Right renal pelvis (tissue), 4 donors: ENCODE data around the gene HK1. TPM values are rescaled to one million over a fixed set of nuclear protein-coding genes. Genes with fewer than 3 reads are reported as not detected.

Experiments used
- DNase-seq, 4 donors: peaks; one replicate each; pipeline ENCODE4 v3.0.0-alpha.2; 2013; ENCODE audit warnings: low read depth in 4 of 4, low spot score in 3 of 4, missing footprints in 1 of 4
- polyA plus RNA-seq, 4 donors: library from polyadenylated mRNA; unstranded; fragments of 120-200 nt; gene quantifications; one replicate each; pipeline ENCODE4 v1.2.1, GENCODE V29; 2013; ENCODE audit not compliant: insufficient read length in 4 of 4

The HK1 gene
- polyA plus RNA-seq, 4 donors: 50.0 to 58.0 (median 51.1) TPM

DNA sequence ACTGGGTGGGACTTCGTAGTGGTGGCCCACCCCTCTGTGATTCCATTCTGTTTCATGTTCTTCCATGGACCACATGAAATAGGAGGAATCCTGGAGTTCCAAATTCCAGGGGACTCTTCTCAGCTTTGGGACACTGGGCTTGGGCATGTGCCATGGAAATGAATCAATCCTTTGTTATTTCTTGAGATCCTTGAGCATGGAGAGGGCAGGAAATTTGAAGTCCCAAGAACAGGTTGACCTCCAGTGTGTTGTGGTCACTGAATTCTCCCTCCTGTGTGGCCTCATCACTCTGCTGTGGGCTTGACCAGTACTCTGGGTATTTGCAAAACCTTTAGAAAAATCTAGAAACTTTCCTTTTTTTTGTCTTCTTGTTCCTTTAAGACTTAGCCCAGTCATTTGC, 115.7 kb downstream of the HK1 start:
- DNase-seq: no peak

DNA sequence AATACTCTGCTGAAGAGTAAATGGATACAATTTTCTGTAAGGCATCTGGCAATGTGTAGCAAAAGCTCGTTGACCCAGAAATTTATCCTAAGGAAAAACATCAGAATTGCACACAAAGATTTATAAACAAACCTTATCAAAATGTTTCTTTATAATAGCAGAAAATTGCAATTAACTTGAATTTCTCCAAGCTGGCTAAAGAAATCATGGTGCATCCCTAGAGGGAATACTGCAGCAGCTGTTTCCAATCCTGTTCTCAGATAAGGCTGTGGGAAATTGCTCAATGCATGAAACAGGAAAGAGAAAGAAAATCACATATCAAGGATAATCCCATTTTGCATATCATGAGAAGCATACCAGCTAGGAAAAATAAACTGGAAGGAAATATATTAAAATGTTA, 119.7 kb downstream of the HK1 start:
- peak in 1 of 4 donors; percentile 48 for DNase-seq

DNA sequence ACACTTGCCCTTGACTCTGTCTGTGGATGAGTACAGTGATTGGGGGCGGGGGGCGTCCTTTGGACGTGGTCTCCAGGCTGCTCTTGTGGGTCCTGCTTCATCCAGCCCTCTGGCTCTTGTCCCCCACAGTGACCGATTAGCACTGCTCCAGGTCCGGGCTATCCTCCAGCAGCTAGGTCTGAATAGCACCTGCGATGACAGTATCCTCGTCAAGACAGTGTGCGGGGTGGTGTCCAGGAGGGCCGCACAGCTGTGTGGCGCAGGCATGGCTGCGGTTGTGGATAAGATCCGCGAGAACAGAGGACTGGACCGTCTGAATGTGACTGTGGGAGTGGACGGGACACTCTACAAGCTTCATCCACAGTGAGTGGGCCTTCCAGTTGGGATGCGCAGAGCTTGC, 120.2 kb downstream of the HK1 start:
- DNase-seq: no peak

DNA sequence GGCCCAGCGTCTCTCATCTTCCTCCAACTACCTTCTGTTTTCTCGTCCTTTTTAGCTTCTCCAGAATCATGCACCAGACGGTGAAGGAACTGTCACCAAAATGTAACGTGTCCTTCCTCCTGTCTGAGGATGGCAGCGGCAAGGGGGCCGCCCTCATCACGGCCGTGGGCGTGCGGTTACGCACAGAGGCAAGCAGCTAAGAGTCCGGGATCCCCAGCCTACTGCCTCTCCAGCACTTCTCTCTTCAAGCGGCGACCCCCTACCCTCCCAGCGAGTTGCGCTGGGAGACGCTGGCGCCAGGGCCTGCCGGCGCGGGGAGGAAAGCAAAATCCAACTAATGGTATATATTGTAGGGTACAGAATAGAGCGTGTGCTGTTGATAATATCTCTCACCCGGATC, 122.6 kb downstream of the HK1 start:
- no peak for DNase-seq

DNA sequence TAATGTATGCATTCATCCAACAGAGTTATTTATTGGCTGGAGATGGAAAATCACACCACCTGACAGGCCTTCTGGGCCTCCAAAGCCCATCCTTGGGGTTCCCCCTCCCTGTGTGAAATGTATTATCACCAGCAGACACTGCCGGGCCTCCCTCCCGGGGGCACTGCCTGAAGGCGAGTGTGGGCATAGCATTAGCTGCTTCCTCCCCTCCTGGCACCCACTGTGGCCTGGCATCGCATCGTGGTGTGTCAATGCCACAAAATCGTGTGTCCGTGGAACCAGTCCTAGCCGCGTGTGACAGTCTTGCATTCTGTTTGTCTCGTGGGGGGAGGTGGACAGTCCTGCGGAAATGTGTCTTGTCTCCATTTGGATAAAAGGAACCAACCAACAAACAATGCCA, 123.1 kb downstream of the HK1 start:
- DNase-seq: no peak

DNA sequence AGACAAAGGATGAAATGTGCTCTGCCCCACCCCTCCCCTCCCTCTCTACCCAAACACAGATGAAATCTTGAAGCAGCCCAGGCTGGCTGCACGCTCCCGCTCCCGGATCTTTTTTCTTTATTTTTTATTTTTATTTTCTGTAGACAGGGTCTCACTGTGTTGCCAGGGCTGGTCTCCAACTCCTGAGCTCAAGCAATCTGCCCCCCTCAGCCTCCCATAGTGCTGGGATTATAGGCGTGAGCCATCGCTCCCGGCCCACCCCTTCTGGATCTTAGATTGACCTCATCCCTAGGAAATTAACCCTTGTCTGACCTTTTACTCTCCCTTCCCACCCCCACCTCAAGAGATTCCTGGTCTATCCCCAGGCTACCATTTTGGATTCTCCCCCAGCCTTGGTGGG, 124.1 kb downstream of the HK1 start:
- no peak for DNase-seq

DNA sequence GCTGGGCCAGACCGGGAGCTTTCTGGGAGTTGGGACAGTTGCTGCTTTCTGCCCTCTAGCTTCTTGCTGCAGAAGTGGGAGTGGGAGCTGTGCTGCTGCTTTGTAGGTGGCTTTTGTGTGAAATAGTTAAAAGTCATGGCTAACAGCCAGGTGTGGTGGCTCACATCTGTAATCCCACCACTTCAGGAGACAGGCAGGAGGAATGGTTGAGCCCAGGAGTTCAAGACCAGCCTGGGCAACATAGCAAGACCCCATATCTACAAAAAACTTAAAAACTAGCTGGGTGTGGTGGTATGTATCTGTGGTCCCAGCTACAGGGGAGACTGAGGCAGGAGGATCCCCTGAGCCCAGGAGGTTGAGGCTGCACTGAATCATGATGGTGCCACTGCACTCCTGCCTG, 124.8 kb downstream of the HK1 start:
- DNase-seq: no peak

DNA sequence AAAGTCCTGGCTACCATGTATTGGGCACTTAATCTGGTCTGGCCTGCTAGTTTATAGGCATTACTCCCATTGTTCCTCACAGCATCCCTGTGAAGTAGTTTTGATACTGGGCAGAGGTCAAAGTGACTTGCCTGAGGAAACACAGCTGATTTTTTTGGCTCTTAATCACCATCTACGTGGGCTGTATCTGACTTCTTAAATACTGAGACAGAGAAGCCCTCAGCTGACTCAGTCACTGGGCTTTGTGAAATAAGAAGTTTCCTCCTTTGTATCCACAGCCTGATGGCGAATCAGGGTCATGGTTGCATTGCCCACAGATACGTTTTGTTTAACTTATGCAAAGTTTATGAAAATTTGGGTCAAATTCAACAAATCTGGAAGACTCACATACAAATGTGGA, 125.2 kb downstream of the HK1 start:
- no peak for DNase-seq

DNA sequence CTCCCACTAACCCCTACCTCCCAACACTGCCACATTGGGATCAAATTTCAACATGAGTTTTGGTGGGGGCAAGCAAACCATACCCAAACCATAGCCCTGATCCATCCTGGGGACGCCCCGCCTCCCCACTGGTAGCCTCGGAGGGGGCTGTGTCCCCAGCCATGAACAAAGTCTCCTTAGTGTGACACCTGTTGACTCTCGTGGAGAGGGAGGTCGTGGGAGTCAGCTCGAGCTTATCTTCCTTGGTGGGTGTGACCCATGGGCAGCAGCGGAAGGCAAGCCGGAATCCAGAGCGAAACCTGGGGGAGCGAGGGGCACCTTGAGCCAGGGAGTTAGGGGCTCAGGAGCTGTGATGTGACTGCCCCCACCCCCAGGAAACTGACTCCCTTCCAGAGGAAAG, 126.5 kb downstream of the HK1 start:
- DNase-seq: no peak

DNA sequence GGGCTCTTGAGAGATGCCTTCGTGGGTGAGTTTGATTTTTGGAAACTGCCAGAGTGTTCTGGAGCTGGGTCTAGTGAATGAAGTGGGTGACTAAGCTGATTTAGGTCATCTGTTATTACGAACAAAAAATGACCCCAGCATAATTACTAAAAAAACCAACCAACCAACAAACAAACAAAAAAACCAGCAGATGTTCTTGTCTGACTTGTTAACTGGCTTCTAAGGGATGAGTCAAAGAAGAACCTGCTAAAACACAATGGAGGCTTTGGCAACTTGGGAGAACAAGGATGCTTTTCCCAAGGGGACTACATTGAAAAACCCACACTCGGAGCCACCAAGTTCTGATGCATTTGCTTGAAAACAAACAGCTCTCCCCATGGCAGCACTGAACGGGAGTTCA, 126.9 kb downstream of the HK1 start:
- no peak for DNase-seq

DNA sequence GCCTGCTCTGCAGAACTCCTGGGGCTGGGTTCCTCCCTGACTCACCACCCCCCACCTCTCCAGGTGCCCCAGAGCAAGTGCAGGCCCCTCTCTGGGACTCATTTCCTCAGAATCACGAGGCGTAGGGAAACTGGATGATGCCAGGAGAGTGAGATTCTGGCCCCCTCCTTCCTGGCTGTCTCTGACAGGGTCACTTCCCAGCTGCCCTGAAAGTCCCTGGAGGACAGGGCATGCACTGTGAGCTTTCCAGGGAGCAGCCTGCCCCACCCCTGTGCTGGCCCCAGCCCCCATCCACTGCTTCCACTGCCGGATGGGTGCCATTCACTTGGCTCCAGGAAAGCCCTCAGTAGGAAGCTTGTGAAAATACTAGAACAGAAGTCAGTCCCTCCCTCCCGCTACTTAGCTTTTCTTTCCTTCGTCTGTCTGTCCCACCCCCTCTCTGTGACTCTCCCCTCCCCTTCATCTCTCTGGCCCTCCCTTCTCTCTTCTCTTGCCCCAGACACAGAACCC, 128.1 kb downstream of the HK1 start:
- no peak for DNase-seq

DNA sequence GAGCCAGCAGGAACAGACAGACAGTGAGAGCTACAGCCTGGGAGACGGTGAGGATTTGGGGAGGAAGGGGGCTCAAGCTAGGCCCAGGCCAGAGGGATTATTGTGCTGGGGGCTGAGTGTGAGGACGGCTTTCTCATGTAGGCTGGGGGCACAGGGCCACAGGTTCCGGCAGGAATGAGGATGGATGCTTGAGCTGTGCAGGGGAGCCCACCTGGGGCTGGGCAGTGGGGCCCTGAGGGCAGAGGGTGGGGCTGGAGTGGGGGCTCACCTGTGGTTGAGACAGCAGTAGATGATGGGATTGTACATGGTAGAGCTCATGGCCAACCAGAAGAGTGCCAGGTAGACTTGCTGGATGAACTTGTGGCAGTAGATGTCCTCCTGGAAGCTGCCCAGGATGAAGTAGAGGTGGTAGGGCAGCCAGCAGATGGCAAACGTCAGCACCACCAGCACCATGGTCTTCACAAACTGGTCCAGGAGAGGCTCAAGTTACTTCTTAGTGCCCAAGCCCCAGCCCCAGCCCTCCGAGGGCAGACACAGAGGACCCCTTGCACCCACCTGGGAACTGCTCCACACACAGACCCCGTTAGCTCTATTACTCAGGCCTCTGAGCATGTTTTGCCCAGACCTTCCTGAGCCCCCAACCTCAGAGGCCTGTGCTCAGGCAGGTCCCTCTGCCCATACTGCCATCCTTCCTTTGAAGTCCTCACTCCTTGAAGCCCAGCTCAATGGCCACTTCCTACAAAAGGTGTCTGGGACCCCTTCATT, 128.7 kb downstream of the HK1 start:
- DNase-seq: no peak

DNA sequence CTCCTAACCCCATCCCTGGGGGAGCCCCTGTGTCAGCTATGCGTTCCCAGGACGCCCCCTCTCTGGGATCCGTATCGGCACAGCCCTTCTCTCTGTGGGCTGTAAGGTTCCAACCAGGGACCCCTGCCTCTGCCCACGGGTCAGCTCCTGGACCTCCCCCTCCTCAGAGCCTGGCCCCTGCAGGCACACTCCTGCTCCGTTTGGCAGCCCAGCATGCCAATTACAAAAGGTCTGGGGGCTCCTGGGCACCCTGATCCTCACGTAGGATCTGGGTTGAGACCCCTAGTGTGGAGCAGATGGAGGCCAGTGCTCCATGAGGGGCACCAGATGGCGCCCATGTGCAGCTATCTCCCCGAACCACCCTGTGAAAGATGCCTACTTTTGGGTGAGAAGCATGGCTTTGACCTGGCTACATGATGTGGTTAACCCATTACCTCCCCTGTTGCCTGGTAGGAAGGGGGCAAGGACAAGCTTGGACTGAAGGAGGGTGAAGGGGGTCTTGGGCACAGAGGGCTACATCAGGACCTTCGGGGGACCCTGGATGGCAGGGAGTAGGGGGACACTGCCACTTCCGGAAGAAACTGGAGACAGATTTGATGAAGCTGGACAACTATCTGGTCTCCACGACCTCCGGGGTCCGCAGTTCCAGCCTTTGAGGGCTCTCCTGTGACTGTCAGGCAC, 129.5 kb downstream of the HK1 start:
- no peak for DNase-seq

DNA sequence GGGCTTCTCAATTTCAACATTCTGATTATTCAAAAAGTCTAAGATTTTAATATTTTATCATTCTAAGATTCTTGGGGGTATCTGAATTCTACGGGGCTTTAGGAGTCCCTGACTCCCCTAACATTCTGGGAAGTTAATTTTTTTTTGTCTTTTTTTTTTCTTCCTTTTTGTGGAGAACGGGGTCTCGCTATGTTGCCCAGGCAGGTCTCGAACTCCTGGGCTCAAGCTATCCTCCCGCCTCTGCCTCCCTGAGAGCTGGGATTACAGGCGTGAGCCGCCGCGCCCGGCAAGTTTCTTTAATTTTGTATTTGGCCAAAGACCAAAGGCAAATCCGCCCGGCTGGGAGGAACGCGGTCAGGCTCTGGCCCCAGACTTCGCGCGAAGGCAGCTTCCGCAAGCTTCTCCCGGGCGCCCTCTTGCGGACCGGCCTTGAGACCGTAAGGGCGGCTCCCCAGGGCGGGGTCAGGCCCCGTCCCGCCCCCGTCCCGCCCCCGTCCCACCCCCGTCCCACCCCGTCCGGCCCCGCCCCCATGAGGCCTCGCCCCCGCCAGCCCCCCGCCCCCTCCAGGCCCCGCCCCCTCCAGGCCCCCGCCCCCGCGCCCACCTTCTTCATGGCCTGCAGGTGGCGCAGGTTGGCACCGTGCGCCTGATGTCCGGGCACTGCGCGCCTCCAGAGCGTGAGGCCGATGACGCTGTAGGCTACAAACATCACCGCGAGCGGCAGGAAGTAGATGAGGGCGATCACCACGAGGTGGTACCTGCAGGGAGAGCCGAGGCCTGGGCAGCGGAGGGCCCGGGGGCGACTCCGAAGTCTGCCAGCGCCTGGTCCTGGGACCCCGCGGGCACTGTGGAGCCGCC, 130.3 kb downstream of the HK1 start:
- DNase-seq: peak; percentile 84 to 87 (median 86)

DNA sequence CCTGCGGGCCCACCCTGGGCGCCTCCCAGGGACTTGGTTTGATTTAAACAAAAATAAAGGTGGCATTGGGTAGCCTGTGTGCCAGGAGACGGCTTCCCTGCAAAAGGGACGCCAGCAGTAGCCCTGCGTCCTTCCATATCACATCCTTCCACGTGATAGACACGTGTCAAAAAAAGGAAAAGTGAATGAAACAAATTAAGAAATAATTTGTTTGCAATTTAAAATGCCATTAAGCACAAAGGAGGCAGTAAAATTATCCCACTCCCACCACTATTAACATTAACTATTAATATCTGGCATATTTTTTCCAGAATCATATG, 130.8 kb downstream of the HK1 start:
- no peak for DNase-seq

DNA sequence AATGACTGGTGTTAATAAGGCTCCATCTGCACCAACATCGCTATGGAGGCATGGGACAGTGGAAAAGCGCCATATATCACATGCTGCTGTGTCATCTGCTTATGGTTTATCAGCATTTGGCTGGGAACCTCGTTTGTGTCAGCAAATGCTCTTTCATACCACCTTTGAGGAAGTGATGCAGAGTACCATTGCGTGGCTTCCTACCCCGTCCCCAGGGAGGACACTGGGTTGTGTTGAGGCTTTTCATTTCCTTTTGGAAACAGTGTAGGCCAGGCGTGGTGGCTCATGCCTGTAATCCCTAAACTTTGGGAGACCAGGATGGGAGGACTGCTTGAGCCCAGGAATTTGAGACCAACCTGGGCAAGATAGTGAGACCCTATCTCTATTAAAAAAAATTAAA, 131.7 kb downstream of the HK1 start:
- DNase-seq: no peak

DNA sequence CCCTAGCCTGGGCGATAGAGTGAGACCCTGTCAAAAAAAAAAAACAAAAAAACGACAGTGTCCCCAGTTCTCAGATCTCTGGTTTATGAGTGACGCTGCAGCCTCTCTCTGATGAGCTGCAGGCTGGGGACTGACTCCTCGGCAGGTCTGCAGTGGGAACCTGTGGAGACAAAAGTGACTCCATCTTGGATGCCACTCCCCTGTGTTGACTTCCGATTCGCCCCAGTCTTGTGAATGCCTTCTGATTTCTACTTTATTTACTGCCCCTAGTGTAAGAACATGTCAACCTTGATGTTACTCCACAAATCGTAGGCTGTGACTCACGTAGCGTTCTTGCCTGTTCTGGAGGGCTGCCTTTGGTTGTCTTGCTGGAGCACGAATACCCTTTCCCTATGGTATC, 132.2 kb downstream of the HK1 start:
- DNase-seq: no peak

DNA sequence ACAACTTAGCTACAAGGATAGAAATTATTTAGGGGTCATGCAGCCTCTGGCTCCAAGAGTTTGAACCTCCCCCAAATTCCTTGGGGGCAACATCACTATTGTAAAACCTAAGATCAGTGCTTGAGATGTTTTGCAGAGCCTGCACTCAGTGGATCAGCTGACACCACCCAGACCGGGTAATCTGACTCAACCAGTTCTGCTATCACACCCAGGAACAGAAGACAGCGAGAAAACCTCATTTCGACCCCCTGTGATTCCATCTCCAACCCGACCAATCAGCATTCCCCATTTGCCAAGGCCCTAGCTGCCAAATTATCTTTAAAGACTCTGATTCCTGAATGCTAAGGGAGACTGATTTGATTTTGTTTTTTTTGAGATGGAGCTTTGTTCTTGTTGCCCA, 133.2 kb downstream of the HK1 start:
- no peak for DNase-seq

DNA sequence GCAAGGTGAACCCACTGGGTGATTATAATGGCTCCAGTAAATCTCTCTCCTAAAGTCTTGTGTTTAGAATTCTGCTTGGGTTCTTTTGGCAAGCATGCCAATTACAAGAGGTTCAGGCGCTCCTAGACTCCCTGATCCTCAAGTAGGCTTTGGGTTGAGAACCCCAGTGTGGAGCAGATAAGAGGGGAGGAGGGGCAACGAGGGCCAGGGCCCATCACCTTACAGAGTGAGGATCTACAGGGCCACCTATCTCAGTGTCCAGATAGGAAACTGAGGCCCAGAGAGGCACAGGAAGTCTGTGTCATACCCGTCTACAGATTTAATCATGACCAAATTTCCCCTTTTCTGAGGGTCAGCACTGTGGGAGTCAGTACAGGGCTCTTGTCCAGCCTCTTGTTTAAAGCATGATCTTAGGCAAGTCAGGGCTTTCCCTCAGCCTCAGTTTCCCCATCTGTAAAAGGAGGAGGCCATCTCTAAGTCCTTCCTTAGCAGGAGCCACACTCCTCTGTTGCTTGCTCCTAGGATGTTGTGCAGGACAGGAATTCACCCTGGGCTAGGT, 134.0 kb downstream of the HK1 start:
- DNase-seq: no peak

DNA sequence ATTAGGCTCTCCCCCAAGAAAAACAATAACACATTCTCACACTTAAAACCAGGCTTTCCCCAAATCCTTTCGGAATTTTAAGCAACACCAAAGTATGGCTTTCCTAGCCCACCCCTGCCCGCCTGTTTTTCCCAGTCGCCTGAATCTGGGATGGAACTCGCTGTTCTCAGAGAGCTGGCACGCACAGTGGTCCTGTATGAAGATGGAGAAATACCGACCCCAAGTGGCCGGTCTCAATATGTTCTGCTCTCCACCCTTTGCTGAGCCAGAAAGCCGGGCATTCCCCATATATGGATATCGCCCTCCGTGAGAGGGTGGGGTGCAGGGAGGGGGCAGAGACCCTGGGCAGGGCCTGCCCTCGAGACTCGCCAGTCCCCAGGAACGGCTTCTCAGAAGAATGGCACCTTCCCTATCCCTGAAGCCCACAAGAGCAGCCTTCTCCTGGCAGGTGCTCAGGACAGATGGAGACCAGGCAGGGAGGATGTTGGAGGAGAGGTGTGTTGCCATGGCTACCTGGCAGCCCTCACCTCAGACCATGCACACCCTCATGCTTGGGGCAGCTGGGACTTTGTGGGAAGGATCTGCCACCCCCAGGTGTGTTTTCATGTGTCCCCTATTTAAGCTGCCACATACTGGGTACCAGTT, 135.0 kb downstream of the HK1 start:
- no peak for DNase-seq
